GM18868 (cell line): ENCODE results near the gene TCIRG1.

ENCODE experiments used
- ATAC-seq: cut with Tn5 transposase; IDR thresholded peaks from one replicate; pipeline ENCODE4 v1.9.1; 2021; ENCODE audit warnings: mild to moderate bottlenecking, moderate library complexity; ENCODE audit not compliant: unreplicated experiment

The TCIRG1 gene

DNA sequence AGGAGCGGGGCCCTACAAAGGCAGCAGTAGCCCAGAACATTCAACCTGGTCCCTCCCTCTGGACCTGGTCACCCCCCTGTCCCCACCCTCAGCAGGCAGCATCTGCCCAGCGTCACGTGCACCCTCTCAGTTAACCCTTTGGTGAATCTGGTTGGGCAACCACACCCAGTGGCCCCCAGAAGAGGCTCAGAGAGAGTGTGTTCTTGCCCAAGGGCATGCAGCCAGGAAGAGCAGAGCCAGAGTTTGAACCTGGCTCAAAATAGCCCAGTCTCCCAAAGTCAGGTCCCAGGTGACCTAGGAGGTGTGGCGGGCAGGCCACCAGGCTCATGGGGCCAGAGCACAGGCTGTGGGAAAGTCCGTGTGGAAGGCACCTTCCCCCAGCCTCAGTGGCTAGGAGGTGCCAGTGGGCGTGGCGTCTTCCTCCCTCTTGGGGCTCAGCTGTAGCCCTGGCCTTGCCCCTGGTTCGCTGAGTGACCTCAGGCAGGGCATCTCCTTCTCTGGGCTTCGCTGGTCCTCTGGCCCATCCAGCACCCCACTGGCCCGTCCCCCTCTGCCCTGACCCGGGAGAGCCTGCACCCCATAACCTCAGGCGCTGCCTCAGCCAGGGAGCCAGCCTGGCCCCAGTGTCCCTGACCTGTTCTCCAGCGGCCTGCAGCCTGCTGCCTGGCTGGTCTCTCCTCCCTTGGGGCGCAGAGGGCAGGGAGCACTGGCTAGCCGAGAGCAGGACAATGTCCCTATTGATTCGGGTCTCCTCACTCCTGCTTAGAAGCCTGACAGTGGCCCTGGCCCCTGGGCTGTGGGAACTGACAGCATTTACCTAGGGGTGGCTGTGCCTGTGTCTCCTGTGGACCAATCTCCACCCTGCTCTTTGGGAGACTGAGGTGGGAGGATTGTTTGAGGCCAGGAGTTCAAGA, 21.7 kb upstream of the TCIRG1 start:
- no peak for ATAC-seq

DNA sequence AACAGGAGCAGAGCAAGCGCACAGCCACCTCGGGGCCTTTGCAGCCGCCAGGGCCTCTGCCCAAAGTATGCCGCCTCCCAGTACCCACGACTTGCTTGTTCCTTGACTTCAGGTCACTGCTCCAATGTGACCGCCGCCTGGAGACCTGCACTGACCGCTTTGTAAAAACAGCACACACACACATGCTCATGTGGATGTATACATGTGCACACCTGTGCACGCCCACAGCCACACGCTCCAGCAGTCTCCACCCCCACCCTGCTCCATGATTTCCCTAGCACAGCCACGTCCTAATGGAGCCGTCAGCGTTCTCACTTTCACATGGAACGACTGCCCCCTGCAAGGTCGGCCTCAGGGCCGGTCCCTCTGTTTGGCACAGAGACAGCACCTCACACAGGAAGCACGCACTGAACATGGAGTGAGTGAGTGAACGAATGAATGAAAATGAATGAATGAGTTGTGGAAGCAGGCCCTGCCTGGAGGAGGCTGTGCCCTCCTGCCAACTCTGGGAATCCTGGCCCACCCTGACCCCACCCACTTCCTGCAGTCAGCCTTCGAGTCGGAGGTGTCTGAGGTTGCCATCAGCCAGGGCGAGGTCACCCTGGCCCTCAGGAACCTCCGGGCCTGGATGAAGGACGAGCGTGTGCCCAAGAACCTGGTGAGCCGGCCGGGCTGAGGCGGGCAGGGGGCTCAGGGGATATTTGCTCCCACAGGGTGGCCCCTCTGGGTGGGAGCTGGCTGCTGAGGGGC, 20.7 kb upstream of the TCIRG1 start:
- no peak for ATAC-seq

GRCh38 chr11:68018730-68019190, 20.1 kb upstream of the TCIRG1 start:
- ATAC-seq, result no peak

- no peak for ATAC-seq
Measured at GRCh38 chr11:68019486-68019885, 19.3 kb upstream of the TCIRG1 start.

DNA sequence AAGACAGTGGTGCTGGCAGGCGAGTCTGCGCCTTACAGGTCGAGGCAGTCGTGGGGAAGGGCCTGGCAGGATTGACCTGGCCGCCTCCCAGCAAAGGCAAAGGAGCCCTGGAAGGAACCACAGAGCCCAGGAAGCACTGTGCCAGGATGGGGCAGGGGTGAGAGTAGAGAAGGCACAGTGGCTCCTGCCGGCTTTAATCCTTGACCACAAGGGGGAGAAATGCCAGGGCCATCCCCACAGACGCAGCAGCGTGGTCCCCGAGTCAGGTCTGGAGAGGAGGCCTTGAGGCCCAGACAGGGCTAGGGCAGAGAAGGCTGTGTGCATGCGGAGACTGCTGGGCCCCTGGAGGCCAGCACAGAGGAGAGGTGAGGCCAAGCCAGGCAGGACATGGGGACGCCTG, 18.2 kb upstream of the TCIRG1 start:
- no peak for ATAC-seq

DNA sequence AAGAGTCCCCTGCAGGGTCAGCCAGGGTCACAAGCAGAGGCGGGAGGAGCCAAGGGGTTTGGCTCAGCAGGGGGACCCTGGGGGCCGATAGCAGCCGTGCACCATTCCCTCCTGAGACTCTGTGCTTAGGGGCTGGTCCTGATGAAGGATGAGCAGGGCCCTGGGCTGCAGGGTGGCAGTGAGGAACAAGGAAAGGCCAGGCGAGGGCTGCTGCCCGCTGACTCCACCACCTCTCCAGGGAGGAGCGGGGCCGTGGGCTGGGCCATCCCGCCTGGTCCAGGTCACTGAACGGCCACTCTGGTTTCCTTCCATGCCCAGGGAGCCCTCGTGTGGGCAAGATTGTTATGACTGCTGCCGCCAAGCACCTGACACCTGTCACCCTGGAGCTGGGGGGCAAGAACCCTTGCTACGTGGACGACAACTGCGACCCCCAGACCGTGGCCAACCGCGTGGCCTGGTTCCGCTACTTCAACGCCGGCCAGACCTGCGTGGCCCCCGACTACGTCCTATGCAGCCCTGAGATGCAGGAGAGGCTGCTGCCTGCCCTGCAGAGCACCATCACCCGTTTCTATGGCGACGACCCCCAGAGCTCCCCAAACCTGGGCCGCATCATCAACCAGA, 17.5 kb upstream of the TCIRG1 start:
- ATAC-seq, result no peak

DNA sequence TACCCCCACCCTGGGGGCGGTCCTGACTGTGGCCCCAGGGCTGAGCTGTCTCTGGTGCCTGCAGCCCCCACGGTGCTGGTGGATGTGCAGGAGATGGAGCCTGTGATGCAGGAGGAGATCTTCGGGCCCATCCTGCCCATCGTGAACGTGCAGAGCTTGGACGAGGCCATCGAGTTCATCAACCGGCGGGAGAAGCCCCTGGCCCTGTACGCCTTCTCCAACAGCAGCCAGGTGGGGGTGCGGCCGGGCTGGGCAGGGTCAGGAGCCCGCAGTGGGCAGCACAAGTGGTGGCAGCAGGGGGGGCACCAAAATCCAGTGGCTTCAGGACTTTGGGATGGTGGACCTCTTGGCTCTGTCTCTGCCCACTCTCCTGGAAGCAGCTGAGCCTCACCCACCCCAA, 16.3 kb upstream of the TCIRG1 start:
- no peak for ATAC-seq

DNA sequence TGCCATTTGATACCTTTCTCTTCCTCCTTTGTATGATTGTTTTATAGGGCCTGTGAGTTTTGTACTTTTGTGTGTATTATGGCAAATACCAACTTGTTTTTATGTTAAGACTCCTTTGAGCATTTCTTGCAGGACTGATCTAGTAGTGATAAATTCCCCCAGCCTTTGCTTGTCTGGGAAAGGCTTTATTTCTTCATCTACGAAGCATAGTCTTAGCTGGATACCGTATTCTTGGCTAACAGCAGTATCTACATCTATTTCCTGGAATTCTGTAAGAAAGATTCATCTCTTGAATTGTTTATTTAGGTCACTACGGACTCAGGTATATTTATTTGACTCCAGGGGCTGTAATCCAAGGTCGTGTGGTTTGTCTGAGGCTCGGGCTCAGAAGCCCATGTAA, 14.3 kb upstream of the TCIRG1 start:
- ATAC-seq, result no peak

DNA sequence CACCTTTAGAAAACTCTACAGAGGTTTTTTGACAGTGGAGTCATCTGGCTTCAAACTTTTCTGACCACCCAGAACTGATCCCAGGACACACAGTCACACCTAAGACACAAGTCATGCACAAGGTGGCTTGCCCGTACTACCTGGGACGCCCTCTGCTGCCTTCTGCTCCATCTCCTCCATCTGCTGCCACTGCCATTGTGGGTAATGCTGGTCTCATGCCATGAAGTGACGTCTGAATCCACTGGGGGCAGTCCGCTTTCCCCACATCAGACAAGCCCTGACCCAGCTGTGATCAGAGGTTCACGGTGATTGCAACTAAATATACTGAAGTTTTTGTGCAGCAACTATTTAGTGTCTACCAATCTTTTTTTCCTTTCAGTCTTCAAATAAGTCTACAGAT, 13.8 kb upstream of the TCIRG1 start:
- no peak for ATAC-seq

GRCh38 chr11:68026391-68027105, 12.3 kb upstream of the TCIRG1 start:
- no peak for ATAC-seq

DNA sequence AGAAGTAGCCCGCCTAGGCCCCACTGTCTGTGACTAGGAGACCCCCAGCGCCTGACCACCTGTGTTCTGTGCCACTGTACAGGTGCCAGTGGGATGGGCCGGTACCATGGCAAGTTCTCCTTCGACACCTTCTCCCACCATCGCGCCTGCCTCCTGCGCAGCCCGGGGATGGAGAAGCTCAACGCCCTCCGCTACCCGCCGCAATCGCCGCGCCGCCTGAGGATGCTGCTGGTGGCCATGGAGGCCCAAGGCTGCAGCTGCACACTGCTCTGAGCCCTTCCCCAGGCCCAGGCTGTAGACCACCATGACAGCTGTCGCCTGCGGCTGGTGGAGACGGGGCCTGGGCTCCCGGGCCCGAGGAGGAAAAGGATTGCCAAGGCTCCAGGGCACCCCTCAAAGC, 11.2 kb upstream of the TCIRG1 start:
- no peak for ATAC-seq

DNA sequence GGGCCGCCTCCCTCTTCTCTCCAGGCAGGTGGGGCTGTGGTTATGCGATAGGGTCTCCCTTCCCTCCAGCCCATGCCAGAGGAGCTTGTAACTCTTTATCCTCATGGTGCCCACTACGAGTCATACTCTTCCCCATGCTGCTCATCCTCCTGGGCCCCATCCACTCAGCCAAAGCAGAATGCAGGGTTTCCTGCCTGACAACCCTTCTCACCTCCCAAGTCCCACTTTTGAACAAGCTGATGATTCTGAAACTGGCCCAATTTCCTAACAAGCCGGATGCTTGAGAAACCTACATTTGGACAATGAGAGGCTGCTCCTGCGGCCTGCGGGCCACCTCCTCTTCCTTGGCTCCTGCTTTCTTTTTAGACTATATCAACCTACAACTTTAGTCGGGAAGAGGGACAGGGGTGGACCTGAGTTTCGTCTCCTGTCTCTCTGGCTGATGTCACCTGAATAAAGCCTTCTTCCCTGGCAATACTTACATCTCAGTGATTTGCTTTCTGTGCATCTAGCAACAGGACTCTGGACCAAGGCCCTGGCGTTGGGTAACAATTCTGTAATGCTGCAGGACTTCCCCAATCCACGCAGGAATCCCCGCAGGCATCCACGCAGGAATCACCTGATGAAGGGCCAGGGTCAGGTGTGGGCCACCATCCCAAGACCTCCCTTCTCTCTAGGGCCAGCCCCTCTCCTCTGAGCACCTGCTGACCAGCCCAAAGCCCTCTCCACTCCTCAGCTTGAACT, 9.9 kb upstream of the TCIRG1 start:
- ATAC-seq, result no peak

GRCh38 chr11:68030318-68031143, 8.3 kb upstream of the TCIRG1 start, which contains the start of gene NDUFS8:
NDUFS8 (plus strand) TSS chr11:68030681; CDS start chr11:68032152, 1,471 bp downstream.
- peak; percentile 94 for ATAC-seq

DNA sequence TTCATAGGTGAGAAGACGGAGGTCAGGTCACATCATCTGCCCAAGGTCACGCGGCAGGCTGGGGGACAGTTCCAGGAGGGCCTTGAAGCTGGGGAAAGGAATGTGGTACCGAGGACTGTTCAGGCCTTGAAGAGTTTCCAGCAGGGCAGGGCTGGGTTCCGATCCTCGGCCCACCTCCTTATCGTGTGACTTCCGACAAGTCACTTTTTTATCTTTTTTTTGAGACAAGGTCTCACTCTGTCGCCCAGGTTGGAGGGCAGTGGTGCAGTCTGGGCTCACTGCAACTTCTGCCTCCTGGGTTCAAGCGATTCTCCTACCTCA, 7.7 kb upstream of the TCIRG1 start:
- ATAC-seq, result no peak

DNA sequence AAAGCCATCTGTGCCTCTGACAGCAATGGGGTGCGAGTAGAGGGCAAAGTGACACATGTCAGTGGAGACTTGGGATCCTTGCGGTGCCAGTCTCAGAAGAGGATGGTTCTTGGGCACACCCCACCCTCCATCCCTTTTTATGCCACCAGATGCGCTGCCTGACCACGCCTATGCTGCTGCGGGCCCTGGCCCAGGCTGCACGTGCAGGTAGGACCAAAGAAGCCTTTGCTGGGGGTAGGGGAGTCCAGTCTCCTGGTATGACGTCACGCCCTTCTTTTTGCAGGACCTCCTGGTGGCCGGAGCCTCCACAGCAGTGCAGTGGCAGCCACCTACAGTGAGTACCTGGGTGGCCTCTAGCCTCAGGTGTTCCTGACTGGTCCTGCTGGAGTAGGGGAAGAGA, 6.8 kb upstream of the TCIRG1 start:
- no peak for ATAC-seq

- no peak for ATAC-seq
Measured at GRCh38 chr11:68032997-68033707, 5.7 kb upstream of the TCIRG1 start.

DNA sequence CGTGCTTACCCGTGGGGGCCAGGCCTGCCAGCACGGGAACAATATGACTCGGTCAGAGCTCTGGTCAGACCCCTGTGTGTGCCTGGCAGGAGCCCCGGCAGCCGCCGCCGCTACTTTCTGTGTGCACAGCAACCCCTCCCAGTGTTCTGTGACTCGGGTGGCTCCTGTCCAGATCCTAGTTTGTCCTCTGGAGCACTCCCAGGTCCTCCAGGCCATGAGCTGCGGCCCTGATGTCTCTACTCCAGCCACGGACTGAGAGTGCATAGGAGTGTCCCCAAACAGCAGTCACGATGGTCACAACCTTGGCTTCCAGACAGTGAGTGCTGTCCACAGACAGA, 5.1 kb upstream of the TCIRG1 start:
- no peak for ATAC-seq

- ATAC-seq, result no peak
Measured at GRCh38 chr11:68035266-68035876, 3.5 kb upstream of the TCIRG1 start.
